Naive thymus-derived CD8-positive, alpha-beta T cell (primary cell): ENCODE measurements around the gene SLC45A2. TPM values are rescaled to one million over a fixed set of nuclear protein-coding genes. Genes with fewer than 3 reads are reported as not detected.
"Not testable (repeated sequence)": the region's sequence is repeated elsewhere in the genome, so short reads cannot be mapped to it uniquely, and the experiment has no call there.

Experiments
- ATAC-seq, 2 donors: fragments of 150-1000 bp; cut with Tn5 transposase in 1 of 2; sonication (Bioruptor Pico), chemical (Tn5 transposase) in 1 of 2; 1 replicate in 1 of 2; 2 replicates in 1 of 2; pipeline ENCODE4 v1.10.0; 2021; ENCODE audit warnings: mild to moderate bottlenecking in 2 of 2, moderate library complexity in 2 of 2
- POLR2A ChIA-PET: fragments of 350-600 bp; sonication (Branson Sonifier 250); formaldehyde crosslinking; loops from one replicate; lab custom pipeline; 2021; ENCODE audit warnings: antibody characterized with exemption; lab: Charles Lee
- DNase-seq, 10 donors: peaks; one replicate each; pipeline versions ENCODE4 v3.0.0 to v3.0.0-alpha.2; 2020 to 2022
- H3K27ac Mint-ChIP-seq, 10 donors: one replicate each; pipeline ENCODE4 v1.8.0; 2020 to 2022; ENCODE audit warnings: mild to moderate bottlenecking in 10 of 10, mixed read lengths in 10 of 10, moderate library complexity in 4 of 10, inconsistent platforms in 1 of 10
- H3K27me3 Mint-ChIP-seq, 5 donors: one replicate each; pipeline ENCODE4 v1.8.0; 2021 to 2022; ENCODE audit warnings: mixed read lengths in 5 of 5
- H3K36me3 Mint-ChIP-seq, 3 donors: one replicate each; pipeline ENCODE4 v1.8.0; 2020 to 2022; ENCODE audit warnings: mixed read lengths in 3 of 3, mild to moderate bottlenecking in 2 of 3, inconsistent platforms in 1 of 3
- H3K4me1 Mint-ChIP-seq, 4 donors: one replicate each; pipeline ENCODE4 v1.8.0; 2021 to 2022; ENCODE audit warnings: mixed read lengths in 4 of 4
- H3K4me3 Mint-ChIP-seq, 10 donors: one replicate each; pipeline ENCODE4 v1.8.0; 2020 to 2022; ENCODE audit warnings: mild to moderate bottlenecking in 10 of 10, mixed read lengths in 10 of 10, moderate library complexity in 6 of 10, inconsistent platforms in 1 of 10
- H3K9me3 Mint-ChIP-seq, 9 donors: one replicate each; pipeline ENCODE4 v1.8.0; 2020 to 2022; ENCODE audit warnings: mixed read lengths in 9 of 9, mild to moderate bottlenecking in 3 of 9, inconsistent platforms in 1 of 9, moderate library complexity in 1 of 9
- polyA plus RNA-seq, 3 donors: library from polyadenylated mRNA; unstranded; fragments of 300-500 nt; fragmentation: Illumina TruSeq; gene quantifications; one replicate each; pipeline ENCODE4 v1.2.3, GENCODE V29; 2021
- total RNA-seq, 8 experiments: library from RNA in 2 of 8; stranded (reverse) in 2 of 8; gene quantifications; one replicate each; pipeline ENCODE4 v1.2.3 and lab custom pipeline; 2021 to 2026

Gene SLC45A2, protein sequence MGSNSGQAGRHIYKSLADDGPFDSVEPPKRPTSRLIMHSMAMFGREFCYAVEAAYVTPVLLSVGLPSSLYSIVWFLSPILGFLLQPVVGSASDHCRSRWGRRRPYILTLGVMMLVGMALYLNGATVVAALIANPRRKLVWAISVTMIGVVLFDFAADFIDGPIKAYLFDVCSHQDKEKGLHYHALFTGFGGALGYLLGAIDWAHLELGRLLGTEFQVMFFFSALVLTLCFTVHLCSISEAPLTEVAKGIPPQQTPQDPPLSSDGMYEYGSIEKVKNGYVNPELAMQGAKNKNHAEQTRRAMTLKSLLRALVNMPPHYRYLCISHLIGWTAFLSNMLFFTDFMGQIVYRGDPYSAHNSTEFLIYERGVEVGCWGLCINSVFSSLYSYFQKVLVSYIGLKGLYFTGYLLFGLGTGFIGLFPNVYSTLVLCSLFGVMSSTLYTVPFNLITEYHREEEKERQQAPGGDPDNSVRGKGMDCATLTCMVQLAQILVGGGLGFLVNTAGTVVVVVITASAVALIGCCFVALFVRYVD
- under 1 TPM in 1 of 2 experiments, not detected in 1; 0.93 TPM for total RNA-seq
- polyA plus RNA-seq = not detected
- 0 to 0.26 (median 0.12) reads per million in 6 experiments for total RNA-seq (lab: John Stamatoyannopoulos, UW)

DNA sequence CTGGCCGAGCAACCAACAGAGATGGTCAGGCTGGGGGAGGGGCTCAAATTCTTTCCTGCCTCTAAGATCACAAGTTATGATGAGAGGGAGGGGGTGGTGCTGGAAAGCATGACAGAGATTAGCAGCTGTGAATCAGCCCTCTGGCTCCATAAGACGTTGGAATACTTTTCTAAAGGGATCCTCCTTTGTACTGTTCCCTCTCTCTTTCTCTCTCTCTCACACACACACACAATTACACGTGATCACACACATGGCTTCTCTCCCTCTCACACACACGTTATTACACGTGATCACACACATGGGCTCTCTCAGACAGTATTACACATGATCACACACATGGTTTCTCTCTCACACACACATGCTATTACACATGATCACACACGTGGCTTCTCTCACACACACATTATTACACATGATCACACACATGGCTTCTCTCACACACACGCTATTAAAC is at the start of gene SLC45A2:
Gene SLC45A2, minus strand, starts transcription at position 23 of the 454 bp plus-strand sequence. CDS start 110 bp downstream, outside the sequence.
- DNase-seq (no peak), ATAC-seq (no peak)
- Mint-ChIP-seq H3K27ac (no peak within 1 kb of the TSS), H3K36me3 (peaks cover 13 to 27% (median 21%) of the 10 kb centered on the region in 3 donors), H3K4me3 (no peak within 1 kb of the TSS), H3K9me3 (no peaks in the 10 kb centered on the region), H3K4me1 (no peaks in the 10 kb centered on the region), H3K27me3 (peaks cover 0 to 2% (median 0%) of the 10 kb centered on the region in 5 donors)
- POLR2A ChIA-PET = no interaction called here

DNA sequence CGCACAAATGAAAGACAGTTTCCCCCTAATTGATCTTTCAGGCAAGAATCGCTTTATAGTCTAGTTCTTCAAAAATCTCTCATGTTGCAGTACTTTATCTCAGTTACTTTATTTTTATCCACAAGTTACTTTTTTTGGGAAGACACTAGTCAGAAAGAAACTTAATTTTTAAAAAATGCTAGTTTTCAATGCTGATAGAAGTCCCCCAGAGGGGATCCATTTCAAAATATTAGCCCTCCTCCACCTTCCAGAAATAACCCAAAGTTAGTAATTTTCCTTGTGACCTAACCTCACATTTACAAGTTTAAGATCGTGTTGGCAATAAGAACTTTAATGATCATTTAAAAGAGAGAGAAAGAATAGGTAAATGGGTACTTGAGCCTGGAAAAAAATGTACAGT is 47.5 kb upstream of the SLC45A2 start:
- H3K27ac Mint-ChIP-seq = peak overlapping the region in 1 of 10 donors; percentile 43

DNA sequence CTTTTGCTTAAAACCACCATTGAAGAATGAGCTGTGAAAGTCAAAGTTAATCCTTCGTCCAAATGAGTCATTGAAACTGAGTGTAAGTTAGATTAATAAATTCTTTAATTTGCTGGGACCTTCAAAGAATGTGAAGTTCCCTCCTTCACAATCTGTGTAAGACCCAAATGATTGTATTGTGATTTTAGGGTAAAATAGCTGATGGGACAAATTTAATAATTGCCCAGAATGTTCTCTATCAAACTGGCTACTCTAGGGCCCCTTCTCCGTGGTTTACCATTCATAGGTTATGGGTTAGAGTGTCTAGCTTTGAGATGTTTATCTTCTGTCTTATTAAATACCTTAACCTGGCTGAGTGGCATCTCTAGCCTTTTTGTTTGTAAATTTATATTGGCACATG is 46.6 kb upstream of the SLC45A2 start:
- Mint-ChIP-seq H3K27me3 (no peaks in the 10 kb centered on the region), H3K9me3 (no peaks in the 10 kb centered on the region), H3K4me3 (no peak overlapping the region), H3K27ac (no peak overlapping the region), H3K4me1 (peaks cover 0 to 2% (median 0%) of the 10 kb centered on the region in 4 donors), H3K36me3 (peaks cover 5 to 67% (median 31%) of the 10 kb centered on the region in 3 donors)
- DNase-seq (no peak), ATAC-seq (no peak)
- POLR2A ChIA-PET = no interaction called here

More for the DNA sequence above, 47.5 kb upstream of the SLC45A2 start:
- Mint-ChIP-seq H3K36me3 (peaks cover 3 to 59% (median 29%) of the 10 kb centered on the region in 3 donors), H3K4me3 (no peak overlapping the region), H3K9me3 (no peaks in the 10 kb centered on the region), H3K4me1 (peaks cover 0 to 2% (median 0%) of the 10 kb centered on the region in 4 donors), H3K27me3 (no peaks in the 10 kb centered on the region)
- ATAC-seq = no peak
- POLR2A ChIA-PET = no interaction called here
- DNase-seq = no peak

DNA sequence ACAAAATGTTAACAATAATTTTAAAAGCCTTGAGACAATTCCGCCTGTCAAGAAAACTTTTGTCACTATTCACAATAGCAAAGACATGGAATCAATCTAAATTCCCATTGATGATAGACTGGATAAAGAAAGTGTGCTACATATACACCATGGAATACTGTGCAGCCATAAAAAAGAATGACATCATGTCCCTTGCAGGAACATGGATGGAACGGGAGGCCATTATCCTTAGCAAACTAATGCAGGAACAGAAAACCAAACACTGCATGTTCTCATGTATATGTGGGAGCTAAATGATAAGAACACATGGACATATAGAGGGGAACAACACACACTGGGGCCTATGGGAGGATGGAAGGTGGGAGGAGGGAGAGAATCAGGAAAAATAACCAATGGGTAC is 46.1 kb upstream of the SLC45A2 start:
- H3K27me3 Mint-ChIP-seq, H3K4me3 Mint-ChIP-seq, H3K4me1 Mint-ChIP-seq, H3K9me3 Mint-ChIP-seq, POLR2A ChIA-PET, ATAC-seq, DNase-seq: not testable (repeated sequence)
- Mint-ChIP-seq H3K27ac (peak overlapping the region in 1 of 10 donors; percentile 46), H3K36me3 (peaks cover 8 to 67% (median 31%) of the 10 kb centered on the region in 3 donors)

DNA sequence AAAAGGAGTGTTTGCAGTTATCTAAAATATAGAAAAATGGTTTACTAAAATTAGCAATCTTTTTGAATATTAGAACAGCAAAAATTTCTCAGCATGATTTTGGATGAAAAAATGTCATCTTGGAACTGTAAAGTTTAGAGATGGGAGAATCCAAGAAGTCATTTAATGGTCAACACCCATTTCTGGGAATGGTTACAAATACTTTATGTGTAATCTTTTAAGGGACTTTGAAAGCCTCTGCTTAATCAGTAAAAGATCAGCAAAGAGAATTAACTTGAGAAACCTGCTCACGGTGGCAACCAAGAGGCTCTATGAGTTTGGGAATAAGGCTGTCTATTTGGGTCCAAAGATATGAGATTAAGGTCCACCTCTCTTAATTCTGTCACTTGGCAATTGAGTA is 45.6 kb upstream of the SLC45A2 start:
- POLR2A ChIA-PET = no interaction called here
- Mint-ChIP-seq H3K27ac (no peak overlapping the region), H3K4me3 (no peak overlapping the region), H3K27me3 (no peaks in the 10 kb centered on the region), H3K4me1 (peaks cover 0 to 2% (median 0%) of the 10 kb centered on the region in 4 donors), H3K36me3 (peaks cover 8 to 68% (median 28%) of the 10 kb centered on the region in 3 donors), H3K9me3 (no peaks in the 10 kb centered on the region)
- DNase-seq = no peak
- no peak for ATAC-seq

DNA sequence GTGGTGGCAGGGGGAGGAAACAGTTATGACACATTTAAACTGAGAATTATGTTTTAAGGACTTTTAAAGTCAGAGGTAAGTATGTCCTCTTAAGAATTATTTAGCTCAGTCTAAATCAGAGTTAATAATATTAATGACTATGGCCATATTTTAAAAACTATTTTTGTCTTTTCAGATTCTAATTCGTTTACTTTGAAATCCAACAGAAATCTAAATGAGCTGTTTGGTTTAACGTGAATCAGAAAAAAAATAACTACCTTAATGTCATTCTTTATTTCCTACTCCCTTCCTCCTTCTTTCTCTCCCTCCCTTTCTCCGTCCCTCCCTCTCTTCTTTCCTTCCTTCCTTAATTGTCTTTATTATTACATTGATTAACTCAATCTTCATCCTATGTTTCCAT is 43.9 kb upstream of the SLC45A2 start:
- POLR2A ChIA-PET = no interaction called here
- Mint-ChIP-seq H3K27me3 (no peaks in the 10 kb centered on the region), H3K27ac (no peak overlapping the region), H3K4me1 (peaks cover 0 to 2% (median under 1%) of the 10 kb centered on the region in 4 donors), H3K9me3 (no peaks in the 10 kb centered on the region), H3K4me3 (no peak overlapping the region), H3K36me3 (peaks cover 8 to 63% (median 17%) of the 10 kb centered on the region in 3 donors)
- DNase-seq (no peak), ATAC-seq (no peak)

DNA sequence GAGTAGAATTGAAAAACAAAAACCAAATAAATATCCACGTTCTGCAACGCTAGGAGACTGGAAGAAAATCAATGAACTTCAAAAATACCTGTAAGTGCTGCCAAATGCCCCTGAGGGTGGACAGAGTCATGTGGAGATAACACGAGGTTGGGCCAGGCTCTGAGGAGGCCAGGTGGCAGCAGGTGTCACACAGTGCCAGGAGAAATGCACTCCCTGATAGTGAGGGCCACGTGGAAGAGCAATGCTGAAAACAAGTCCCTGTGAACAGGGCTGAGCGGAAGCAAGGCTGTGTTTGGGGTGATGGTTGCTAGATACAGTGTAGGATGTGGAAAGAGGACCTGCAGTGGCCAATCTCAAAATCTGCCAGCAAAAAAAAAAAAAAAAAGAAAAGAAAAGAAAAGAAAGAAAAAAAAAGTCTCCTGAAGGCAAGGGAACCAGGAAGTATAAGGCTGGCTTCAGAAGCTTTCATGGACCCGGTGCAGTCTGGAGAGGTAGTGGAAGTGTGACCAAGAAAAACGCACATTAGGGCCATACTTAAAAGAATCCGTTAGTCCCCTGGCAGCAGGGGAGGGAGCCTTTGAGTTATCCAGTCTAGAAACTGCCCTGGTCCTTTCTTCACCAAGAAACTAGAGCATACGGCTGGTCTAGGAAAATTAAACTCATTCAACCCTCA is 41.7 kb upstream of the SLC45A2 start:
- DNase-seq (peak in 1 of 10 donors; percentile 60), ATAC-seq (no peak)
- H3K27me3 Mint-ChIP-seq = no peaks in the 10 kb centered on the region
- H3K36me3 Mint-ChIP-seq = peaks cover 8 to 52% (median 12%) of the 10 kb centered on the region in 3 donors
- H3K9me3 Mint-ChIP-seq = no peaks in the 10 kb centered on the region
- peaks cover 14 to 21% (median 18%) of the 10 kb centered on the region in 4 donors for H3K4me1 Mint-ChIP-seq
- POLR2A ChIA-PET = no interaction called here
- no peak overlapping the region for H3K4me3 Mint-ChIP-seq
- peak overlapping the region in 1 of 10 donors; percentile 66 for H3K27ac Mint-ChIP-seq

DNA sequence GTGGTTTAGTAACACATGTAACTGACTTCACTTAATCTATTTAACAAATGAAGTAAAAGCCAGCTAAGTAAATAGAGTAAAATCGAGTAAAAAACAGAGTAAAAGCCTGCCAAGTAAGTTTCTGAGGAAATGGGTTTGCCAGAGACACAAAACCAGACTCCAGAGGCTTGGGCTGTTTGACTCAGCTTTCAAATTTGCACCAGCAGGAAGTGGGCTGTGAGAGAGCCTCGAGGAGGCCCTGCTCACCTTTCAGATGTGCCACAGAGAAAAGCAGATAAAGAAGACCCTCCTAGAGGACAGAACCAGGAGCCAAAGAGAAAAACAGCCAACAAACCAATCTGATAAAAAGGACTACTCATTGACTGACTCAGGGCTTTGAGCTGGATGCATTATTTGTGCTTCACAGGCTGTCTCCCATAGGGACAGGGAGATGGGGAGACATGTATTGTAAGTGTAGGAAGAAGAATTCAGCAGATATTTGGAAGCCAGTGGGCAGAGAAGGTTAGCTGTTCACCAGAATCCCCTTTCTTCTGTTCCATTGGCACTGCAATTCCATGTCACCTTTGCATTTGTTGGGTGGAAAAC is 37.7 kb upstream of the SLC45A2 start:
- no peaks in the 10 kb centered on the region for H3K27me3 Mint-ChIP-seq
- peaks cover 16 to 24% (median 19%) of the 10 kb centered on the region in 4 donors for H3K4me1 Mint-ChIP-seq
- H3K9me3 Mint-ChIP-seq = no peaks in the 10 kb centered on the region
- DNase-seq = peak in 3 of 10 donors; percentile 17 to 42 (median 23)
- peak overlapping the region; percentile 15 to 93 (median 88) for H3K27ac Mint-ChIP-seq
- peak overlapping the region in 6 of 10 donors; percentile 1 to 59 (median 32) for H3K4me3 Mint-ChIP-seq
- POLR2A ChIA-PET = interaction anchor here (0.8 to 3.1 kb wide), 2 partner anchors 14 to 16 kb away, joined by 4 to 18 read pairs; partner anchors contain the start of gene AMACR
- ATAC-seq = peak; percentile 60 to 89
- H3K36me3 Mint-ChIP-seq = peaks cover 5 to 62% (median 24%) of the 10 kb centered on the region in 3 donors

DNA sequence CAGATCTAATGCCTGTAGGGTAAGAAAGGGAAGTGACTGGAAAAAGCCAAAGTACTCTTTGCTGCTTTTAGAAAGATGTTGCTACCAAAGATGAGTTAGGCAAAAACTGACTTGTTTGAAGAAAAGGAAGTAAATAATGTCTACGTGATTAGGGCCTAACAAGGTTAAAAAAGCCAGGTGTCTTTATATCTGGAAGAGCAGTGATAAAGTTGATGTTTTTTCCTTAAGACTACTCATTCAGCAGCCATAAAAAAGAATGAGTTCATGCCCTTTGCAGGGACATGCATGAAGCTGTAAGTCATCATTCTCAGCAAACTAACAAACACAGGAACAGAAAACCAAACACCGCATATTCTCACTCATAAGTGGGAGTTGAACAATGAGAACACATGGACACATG is 36.8 kb upstream of the SLC45A2 start:
- peaks cover 5 to 59% (median 24%) of the 10 kb centered on the region in 3 donors for H3K36me3 Mint-ChIP-seq
- POLR2A ChIA-PET = interaction anchor here (0.8 to 3.1 kb wide), 2 partner anchors 13 to 15 kb away, joined by 4 to 18 read pairs; partner anchors contain the start of gene AMACR
- no peaks in the 10 kb centered on the region for H3K9me3 Mint-ChIP-seq
- no peak for ATAC-seq
- H3K27ac Mint-ChIP-seq = peak overlapping the region in 9 of 10 donors; percentile 27 to 90 (median 75)
- H3K27me3 Mint-ChIP-seq = no peaks in the 10 kb centered on the region
- H3K4me3 Mint-ChIP-seq = peak overlapping the region in 2 of 10 donors; percentile 20 to 22
- H3K4me1 Mint-ChIP-seq = peaks cover 16 to 24% (median 19%) of the 10 kb centered on the region in 4 donors
- DNase-seq = no peak

DNA sequence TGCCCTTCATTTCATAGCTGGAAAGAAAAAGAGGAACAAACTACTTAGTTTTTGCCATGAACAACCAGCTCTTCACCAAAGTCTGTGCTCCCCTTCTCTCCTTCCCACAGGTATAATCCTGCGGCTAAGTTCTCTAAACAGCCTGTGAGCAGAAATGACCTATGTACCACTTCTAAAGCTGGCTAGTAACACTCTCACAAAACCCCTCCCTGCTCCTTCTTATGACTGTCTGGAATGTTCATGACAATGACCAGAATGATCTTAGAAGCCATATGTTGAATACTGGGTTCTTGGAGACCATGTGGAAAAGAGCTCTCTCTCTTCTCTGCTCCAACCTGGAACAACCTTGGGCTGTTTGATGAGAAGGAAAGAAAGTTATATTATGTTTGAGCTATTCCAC is 36.2 kb upstream of the SLC45A2 start:
- Mint-ChIP-seq H3K27me3 (no peaks in the 10 kb centered on the region), H3K4me1 (peaks cover 16 to 24% (median 19%) of the 10 kb centered on the region in 4 donors), H3K9me3 (no peaks in the 10 kb centered on the region), H3K27ac (no peak overlapping the region), H3K36me3 (peaks cover 0 to 53% (median 18%) of the 10 kb centered on the region in 3 donors), H3K4me3 (no peak overlapping the region)
- POLR2A ChIA-PET = interaction anchor here (3.1 kb wide), 1 partner anchor 13 kb away, joined by 18 read pairs; the partner anchor contains the start of gene AMACR
- ATAC-seq (no peak), DNase-seq (no peak)

DNA sequence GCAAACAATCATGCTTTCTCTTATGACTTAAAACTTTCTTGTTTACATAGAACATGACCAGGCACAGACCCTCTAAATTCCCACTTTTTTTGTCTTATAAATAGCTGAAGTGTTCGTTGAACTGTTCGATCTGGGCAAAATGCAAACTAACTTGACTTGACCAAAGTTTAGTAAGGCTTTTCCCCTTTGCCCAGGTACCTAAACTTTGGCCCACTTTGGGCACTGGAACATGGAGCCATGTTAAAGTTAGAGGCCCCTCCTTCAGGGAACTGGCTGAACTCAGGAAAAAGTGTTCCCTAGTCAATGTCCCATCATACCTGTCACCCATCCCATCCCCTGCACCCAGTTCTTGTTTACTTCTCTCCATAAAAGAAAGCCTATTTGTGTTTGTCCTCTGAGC is 32.8 kb upstream of the SLC45A2 start:
- peaks cover 0 to 34% (median 16%) of the 10 kb centered on the region in 3 donors for H3K36me3 Mint-ChIP-seq
- ATAC-seq (no peak), DNase-seq (no peak)
- no peak overlapping the region for H3K4me3 Mint-ChIP-seq
- POLR2A ChIA-PET = interaction anchor here (1.7 kb wide), 1 partner anchor 9 kb away, joined by 3 read pairs; the partner anchor contains the start of gene AMACR
- H3K9me3 Mint-ChIP-seq = peaks cover 0 to 8% (median 0%) of the 10 kb centered on the region in 9 donors
- H3K27ac Mint-ChIP-seq = peak overlapping the region in 2 of 10 donors; percentile 17 to 27
- H3K4me1 Mint-ChIP-seq = peaks cover 8 to 13% (median 12%) of the 10 kb centered on the region in 4 donors
- no peaks in the 10 kb centered on the region for H3K27me3 Mint-ChIP-seq

DNA sequence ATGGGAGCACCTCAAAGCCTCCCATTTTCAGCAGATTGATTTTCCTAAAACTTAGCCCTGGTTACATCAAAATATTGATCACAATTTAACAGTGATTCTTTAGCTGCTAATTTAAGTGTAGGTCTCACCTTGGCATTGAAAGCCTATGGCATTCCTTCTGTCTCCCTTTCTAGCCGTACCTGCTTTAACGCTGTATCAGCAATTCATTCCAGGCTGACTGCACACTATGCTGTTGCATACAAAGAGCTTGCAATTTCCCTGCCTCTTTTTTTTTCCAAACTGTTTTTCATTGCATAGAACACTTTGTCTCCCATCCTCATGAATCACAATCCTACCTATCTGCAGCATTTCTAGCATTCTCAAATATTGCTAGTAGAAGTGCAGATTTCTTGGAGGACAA is 32.3 kb upstream of the SLC45A2 start:
- Mint-ChIP-seq H3K27me3 (no peaks in the 10 kb centered on the region), H3K4me1 (peaks cover 3 to 8% (median 7%) of the 10 kb centered on the region in 4 donors), H3K36me3 (peaks cover 0 to 34% (median 16%) of the 10 kb centered on the region in 3 donors), H3K4me3 (no peak overlapping the region), H3K27ac (no peak overlapping the region), H3K9me3 (peaks cover 0 to 8% (median 0%) of the 10 kb centered on the region in 9 donors)
- DNase-seq (no peak), ATAC-seq (no peak)
- POLR2A ChIA-PET = interaction anchor here (1.7 kb wide), 1 partner anchor 9 kb away, joined by 3 read pairs; the partner anchor contains the start of gene AMACR
